ENCODE data around the gene CFAP43. TPM values are rescaled to one million over a fixed set of nuclear protein-coding genes. Genes with fewer than 3 reads are reported as not detected.
A peak's percentile ranks its signal among the peaks of the same experiment; 100 is the strongest.

The CFAP43 gene
- total and polyA plus RNA-seq, 9 of the 15 experiments (the other 6 are each of a cell fraction or from before 2014, with no cell fraction given): 0.07 to 0.86 (median 0.11) TPM; not detected in 1

DNA sequence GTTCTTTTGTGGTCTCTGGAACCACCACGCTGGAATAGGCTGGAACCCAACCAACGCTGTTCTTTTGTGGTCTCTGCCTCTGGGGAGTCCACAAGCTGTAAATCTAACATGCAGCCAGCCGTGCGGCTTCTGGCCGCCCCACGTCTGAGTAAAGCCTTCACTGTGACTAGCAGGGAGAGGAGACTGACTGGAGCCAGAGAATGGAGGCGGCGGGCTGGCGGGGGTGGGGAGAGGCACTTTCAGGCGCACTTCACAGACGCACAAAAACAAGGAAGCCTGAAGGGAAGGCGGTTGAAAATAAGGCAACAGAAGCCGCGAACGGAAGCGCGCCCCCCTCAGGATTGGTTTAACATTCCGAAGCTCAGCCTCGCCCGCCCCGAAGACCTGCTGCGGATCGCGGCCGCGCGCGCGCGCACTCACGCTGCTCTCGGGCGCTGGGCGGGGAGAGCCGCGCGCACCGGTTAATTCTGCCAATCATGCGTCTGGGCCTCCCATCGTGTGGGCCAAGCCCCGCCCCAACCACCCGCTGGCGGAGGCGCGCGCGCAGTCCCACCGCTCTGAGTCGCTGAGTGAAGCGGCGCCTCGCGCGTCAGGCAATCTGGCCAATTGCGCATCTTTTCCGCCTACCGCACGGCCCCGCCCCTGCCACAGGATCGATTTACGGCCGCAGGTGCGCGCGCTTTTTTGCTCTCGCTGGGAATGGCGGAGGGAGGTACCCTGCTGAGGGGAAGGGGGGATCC lies 110.5 kb downstream of the CFAP43 start, which contains the start of gene SFR1 (continued):
- no peak for TF ChIP-seq EZH2 (IDR thresholded peaks at IDR 0.05; ENCODE audit: borderline replicate concordance, low read depth, low read length)
- TF ChIP-seq, protein P1, sequence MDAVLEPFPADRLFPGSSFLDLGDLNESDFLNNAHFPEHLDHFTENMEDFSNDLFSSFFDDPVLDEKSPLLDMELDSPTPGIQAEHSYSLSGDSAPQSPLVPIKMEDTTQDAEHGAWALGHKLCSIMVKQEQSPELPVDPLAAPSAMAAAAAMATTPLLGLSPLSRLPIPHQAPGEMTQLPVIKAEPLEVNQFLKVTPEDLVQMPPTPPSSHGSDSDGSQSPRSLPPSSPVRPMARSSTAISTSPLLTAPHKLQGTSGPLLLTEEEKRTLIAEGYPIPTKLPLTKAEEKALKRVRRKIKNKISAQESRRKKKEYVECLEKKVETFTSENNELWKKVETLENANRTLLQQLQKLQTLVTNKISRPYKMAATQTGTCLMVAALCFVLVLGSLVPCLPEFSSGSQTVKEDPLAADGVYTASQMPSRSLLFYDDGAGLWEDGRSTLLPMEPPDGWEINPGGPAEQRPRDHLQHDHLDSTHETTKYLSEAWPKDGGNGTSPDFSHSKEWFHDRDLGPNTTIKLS (IDR thresholded peaks at IDR 0.05; ENCODE audit: borderline replicate concordance, low read depth): no peak
- TF ChIP-seq POLR2G (IDR thresholded peaks at IDR 0.05; ENCODE audit: low read depth, low read length): peak; percentile 91
- no peak for TF ChIP-seq PTBP1 (IDR thresholded peaks at IDR 0.05; ENCODE audit: low read depth, low read length)
- no peak for TF ChIP-seq CBFA2T3 (IDR thresholded peaks at IDR 0.05)
- 0 out of 2 replicates have a peak, but pooled peaks have one; percentile 56 for TF ChIP-seq ELF2 (CRISPR knock-in tag; IDR thresholded peaks at IDR 0.05)
- TF ChIP-seq TBL1XR1 (IDR thresholded peaks at IDR 0.05; ENCODE audit: low read length in 2 of 2): peak in 1 of 2 experiments; percentile 43; a peak in 1 of 4 replicates
- no peak for TF ChIP-seq KAT2B (IDR thresholded peaks at IDR 0.05; ENCODE audit: low read depth, low read length)
- no peak for TF ChIP-seq BDP1 (IDR thresholded peaks at IDR 0.05; ENCODE audit: insufficient read depth, insufficient read length)
- no peak for TF ChIP-seq ZNF324 (CRISPR knock-in tag; IDR thresholded peaks at IDR 0.05)
- TF ChIP-seq, protein P2, sequence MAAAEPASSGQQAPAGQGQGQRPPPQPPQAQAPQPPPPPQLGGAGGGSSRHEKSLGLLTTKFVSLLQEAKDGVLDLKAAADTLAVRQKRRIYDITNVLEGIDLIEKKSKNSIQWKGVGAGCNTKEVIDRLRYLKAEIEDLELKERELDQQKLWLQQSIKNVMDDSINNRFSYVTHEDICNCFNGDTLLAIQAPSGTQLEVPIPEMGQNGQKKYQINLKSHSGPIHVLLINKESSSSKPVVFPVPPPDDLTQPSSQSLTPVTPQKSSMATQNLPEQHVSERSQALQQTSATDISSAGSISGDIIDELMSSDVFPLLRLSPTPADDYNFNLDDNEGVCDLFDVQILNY (CRISPR knock-in tag; IDR thresholded peaks at IDR 0.05): no peak
- TF ChIP-seq, protein P3, sequence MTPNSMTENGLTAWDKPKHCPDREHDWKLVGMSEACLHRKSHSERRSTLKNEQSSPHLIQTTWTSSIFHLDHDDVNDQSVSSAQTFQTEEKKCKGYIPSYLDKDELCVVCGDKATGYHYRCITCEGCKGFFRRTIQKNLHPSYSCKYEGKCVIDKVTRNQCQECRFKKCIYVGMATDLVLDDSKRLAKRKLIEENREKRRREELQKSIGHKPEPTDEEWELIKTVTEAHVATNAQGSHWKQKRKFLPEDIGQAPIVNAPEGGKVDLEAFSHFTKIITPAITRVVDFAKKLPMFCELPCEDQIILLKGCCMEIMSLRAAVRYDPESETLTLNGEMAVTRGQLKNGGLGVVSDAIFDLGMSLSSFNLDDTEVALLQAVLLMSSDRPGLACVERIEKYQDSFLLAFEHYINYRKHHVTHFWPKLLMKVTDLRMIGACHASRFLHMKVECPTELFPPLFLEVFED (CRISPR knock-in tag; conservative IDR thresholded peaks at IDR 0.05): no peak
- TF ChIP-seq HSF4 (CRISPR knock-in tag; IDR thresholded peaks at IDR 0.05; ENCODE audit: borderline replicate concordance): no peak
- TF ChIP-seq, protein P4, sequence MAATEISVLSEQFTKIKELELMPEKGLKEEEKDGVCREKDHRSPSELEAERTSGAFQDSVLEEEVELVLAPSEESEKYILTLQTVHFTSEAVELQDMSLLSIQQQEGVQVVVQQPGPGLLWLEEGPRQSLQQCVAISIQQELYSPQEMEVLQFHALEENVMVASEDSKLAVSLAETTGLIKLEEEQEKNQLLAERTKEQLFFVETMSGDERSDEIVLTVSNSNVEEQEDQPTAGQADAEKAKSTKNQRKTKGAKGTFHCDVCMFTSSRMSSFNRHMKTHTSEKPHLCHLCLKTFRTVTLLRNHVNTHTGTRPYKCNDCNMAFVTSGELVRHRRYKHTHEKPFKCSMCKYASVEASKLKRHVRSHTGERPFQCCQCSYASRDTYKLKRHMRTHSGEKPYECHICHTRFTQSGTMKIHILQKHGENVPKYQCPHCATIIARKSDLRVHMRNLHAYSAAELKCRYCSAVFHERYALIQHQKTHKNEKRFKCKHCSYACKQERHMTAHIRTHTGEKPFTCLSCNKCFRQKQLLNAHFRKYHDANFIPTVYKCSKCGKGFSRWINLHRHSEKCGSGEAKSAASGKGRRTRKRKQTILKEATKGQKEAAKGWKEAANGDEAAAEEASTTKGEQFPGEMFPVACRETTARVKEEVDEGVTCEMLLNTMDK (IDR thresholded peaks at IDR 0.05; ENCODE audit: borderline replicate concordance, insufficient read depth, low read depth, low read length, poor library complexity, severe bottlenecking): peak; percentile 93
- TF ChIP-seq, protein P5, sequence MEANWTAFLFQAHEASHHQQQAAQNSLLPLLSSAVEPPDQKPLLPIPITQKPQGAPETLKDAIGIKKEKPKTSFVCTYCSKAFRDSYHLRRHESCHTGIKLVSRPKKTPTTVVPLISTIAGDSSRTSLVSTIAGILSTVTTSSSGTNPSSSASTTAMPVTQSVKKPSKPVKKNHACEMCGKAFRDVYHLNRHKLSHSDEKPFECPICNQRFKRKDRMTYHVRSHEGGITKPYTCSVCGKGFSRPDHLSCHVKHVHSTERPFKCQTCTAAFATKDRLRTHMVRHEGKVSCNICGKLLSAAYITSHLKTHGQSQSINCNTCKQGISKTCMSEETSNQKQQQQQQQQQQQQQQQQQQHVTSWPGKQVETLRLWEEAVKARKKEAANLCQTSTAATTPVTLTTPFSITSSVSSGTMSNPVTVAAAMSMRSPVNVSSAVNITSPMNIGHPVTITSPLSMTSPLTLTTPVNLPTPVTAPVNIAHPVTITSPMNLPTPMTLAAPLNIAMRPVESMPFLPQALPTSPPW (CRISPR knock-in tag; IDR thresholded peaks at IDR 0.05): peak; percentile 45
- no peak for TF ChIP-seq ATF1 (CRISPR knock-in tag; IDR thresholded peaks at IDR 0.05)
- TF ChIP-seq ATF1 (tag; IDR thresholded peaks at IDR 0.05): peak; percentile 83
